GM19463 (cell line): ENCODE data around the gene ARMC5.
A peak's percentile ranks its signal among the peaks of the same experiment; 100 is the strongest.
"Not testable (repeated sequence)": the region's sequence is repeated elsewhere in the genome, so short reads cannot be mapped to it uniquely, and the experiment has no call there.

Experiments
- ATAC-seq: cut with Tn5 transposase; IDR thresholded peaks from one replicate; pipeline ENCODE4 v1.9.1; 2021; ENCODE audit warnings: mild to moderate bottlenecking, moderate library complexity; ENCODE audit not compliant: unreplicated experiment

The ARMC5 gene

GRCh38 chr16:31458844-31459686 lies at the start of gene ARMC5:
TSS of gene ARMC5 (plus strand) at chr16:31459501. CDS start at chr16:31459525, 24 bp downstream.
- peak; percentile 68 for ATAC-seq

GRCh38 chr16:31410082-31410481 lies 49.2 kb upstream of the ARMC5 start:
- no peak for ATAC-seq

GRCh38 chr16:31411024-31411844 lies 48.1 kb upstream of the ARMC5 start:
- no peak for ATAC-seq

- ATAC-seq: no peak
Observed at GRCh38 chr16:31412750-31413149, 46.6 kb upstream of the ARMC5 start.

- ATAC-seq: no peak
Observed at GRCh38 chr16:31413381-31413780, 45.9 kb upstream of the ARMC5 start.

DNA sequence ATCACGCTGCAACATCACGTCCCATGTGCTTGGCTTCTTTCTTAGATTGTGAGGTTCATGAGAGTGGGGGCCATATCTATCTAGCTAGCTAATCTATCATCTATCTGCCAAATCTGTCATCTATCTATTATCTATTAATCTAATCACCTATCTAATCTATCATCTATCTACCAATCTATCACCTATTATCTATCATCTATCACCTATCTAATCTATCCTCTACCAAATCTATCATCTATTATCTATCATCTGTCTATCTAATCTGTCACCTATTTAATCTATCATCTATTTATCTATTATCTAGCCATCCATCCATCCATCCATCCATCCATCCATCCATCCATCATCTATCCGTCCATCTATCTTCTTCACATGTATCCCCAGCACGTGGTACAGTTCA lies 45.4 kb upstream of the ARMC5 start:
- no peak for ATAC-seq

GRCh38 chr16:31414706-31415105 lies 44.6 kb upstream of the ARMC5 start:
- no peak for ATAC-seq

DNA sequence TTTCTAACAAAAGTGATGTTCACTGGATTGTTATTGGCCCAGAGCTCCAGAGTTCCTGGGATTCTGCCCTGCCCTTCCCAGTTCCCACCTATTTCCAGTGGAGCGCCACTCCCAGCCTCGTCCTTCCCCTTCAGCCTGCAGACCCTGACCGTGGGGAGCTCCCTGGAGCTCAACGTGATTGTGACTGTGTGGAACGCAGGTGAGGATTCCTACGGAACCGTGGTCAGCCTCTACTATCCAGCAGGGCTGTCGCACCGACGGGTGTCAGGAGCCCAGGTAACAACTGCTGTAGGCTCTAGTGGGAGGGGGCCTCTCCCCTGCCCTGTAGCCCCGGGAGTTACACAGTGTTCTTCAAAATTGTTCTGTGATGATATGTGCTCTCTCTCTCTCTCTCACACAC lies 42.9 kb upstream of the ARMC5 start:
- no peak for ATAC-seq

- not testable (repeated sequence) for ATAC-seq
Observed at GRCh38 chr16:31417036-31417435, 42.3 kb upstream of the ARMC5 start.

GRCh38 chr16:31417916-31418315 lies 41.4 kb upstream of the ARMC5 start:
- no peak for ATAC-seq

- no peak for ATAC-seq
Observed at GRCh38 chr16:31420037-31420436, 39.3 kb upstream of the ARMC5 start.

DNA sequence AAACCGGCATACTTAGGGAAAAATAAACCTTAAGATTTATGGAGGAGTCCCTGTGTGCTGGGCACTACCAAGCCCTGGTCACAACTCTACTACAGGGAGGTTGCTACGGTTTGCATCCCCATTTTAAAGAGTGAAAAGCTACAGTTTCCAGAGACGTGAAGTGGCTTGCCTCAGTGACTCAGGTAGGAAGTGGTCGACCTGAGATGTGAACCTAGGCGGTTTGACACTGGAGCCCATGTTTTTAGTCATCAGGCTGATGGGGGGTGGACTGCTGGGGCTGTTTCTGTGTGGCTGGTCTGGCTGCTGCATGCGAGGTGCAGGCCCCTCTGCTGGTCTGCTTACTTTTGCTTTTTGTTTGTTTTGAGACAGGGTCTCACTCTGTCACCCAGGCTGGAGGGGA lies 37.7 kb upstream of the ARMC5 start:
- peak; percentile 63 for ATAC-seq

GRCh38 chr16:31423241-31423640 lies 36.1 kb upstream of the ARMC5 start:
- ATAC-seq: no peak

DNA sequence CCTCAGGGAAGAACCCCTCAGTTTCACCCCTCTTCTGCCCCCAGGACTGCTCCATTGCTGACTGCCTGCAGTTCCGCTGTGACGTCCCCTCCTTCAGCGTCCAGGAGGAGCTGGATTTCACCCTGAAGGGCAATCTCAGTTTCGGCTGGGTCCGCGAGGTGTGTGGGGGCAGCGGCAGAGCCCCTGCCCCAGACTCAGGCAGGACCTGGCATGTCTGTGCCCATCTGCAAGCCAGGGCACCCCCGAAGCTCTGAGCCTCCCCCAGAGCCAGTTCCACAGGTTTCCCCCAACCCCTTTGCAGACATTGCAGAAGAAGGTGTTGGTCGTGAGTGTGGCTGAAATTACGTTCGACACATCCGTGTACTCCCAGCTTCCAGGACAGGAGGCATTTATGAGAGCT lies 35.5 kb upstream of the ARMC5 start:
- ATAC-seq: no peak

DNA sequence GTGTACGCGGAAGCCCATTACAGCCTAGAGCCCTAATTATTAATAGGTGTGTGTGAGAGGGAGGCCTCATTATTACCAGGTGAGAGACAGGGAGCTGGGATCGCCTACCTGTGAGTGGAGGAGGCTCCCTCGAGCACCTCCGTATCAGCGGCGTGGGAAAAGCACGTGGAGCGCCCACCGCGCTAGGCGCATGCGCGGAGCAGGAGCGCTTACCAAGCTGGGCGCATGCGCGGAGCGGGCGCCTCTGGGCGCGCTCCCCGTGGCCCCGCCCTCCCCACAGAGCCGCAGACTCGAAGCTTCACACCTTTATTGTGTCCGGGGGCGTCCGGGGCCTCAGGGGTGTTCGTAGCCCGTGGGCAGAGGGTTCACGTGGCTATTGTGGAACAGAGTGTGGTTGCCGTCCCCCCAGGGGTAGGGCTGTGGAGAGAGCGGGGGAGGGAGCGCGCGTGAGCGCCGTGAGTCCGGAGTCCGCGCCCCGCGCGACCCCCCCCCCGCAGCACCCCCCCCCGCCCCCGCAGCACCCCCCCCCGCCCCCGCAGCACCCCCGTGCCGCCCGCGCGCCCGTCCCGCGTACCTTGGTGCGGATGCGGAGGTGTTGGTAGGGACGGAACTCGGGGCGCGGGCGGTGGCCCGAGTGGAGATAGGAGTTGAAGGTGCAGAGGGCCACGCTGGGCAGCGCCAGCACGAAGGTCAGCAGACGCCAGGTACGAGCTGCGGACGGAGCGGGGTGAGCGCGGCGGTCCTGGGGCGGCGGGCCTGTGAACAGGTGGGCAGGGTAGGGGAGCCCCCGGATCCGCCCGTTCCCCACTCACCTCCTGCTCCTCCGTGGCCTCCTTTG lies 31.6 kb upstream of the ARMC5 start:
- ATAC-seq: no peak

GRCh38 chr16:31428279-31428597 lies 31.1 kb upstream of the ARMC5 start, which contains the start of gene COX6A2:
TSS of gene COX6A2 (minus strand) at chr16:31428360. CDS start at chr16:31428325, 35 bp downstream.
- no peak for ATAC-seq

GRCh38 chr16:31428638-31429247 lies 30.6 kb upstream of the ARMC5 start:
- ATAC-seq: no peak

GRCh38 chr16:31429314-31429713 lies 30.0 kb upstream of the ARMC5 start:
- ATAC-seq: no peak

DNA sequence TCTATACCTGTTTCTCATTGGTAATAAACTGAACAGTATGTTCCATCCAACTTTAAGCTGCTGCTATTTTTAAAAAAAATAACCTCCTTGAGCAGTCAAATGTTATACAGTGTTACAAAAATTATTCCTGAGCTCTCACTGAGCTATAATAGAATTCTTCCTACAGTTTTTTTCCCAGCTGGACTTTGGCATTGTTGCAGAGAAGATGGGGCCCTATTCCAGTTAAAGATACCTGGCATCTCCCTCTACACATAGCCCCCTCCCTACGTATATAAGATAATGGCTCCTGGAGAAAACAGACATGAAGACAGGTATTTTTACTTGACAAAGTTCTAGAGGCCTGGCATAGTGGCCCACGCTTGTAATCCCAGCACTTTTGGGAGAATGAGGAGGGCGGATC lies 29.5 kb upstream of the ARMC5 start:
- no peak for ATAC-seq

- no peak for ATAC-seq
Observed at GRCh38 chr16:31430380-31431052, 28.8 kb upstream of the ARMC5 start.
